GM12891 (cell line): ENCODE measurements around the gene SCAMP2.

Experiments
- POLR2A ChIP-seq: IDR thresholded peaks from 2 replicates; pipeline ENCODE4 v1.6.1; 2011; ENCODE audit warnings: low read depth, low read length, control low read depth
- POLR2AphosphoS5 ChIP-seq: IDR thresholded peaks from 2 replicates; pipeline ENCODE4 v1.6.1; 2011; ENCODE audit warnings: low read depth, low read length, control low read depth
- SPI1 ChIP-seq: IDR thresholded peaks from 2 replicates; pipeline ENCODE4 v1.6.1; 2011; ENCODE audit warnings: low read depth, low read length, control low read depth
- TAF1 ChIP-seq: IDR thresholded peaks from 2 replicates; pipeline ENCODE4 v1.6.1; 2011; ENCODE audit warnings: low read depth, low read length, control low read depth

- no peak for TF ChIP-seq TAF1
- no peak for TF ChIP-seq SPI1
- no peak for TF ChIP-seq POLR2AphosphoS5
- TF ChIP-seq POLR2A: no peak
These were observed 11.5 kb upstream of the SCAMP2 start for GRCh38 chr15:74884428-74885223.
